SJCRH30 (cell line): ENCODE results near the gene CLDN19. TPM values are rescaled to one million over a fixed set of nuclear protein-coding genes. Genes with fewer than 3 reads are reported as not detected.
"Not testable (repeated sequence)": the region's sequence is repeated elsewhere in the genome, so short reads cannot be mapped to it uniquely, and the experiment has no call there.

Experiments used
- DNase-seq, 2 experiments: peaks; one replicate each; pipeline ENCODE4 v3.0.0-alpha.2; 2015 to 2020
- H3K27ac ChIP-seq: fragments of 250-450 bp; sonication (Bioruptor Pico); 2 replicates; pipeline ENCODE4 v1.5.1; 2020; ENCODE audit warnings: mild to moderate bottlenecking, moderate library complexity
- H3K27me3 ChIP-seq: fragments of 250-450 bp; sonication (Bioruptor Pico); 2 replicates; pipeline ENCODE4 v1.5.1; 2020; ENCODE audit warnings: mild to moderate bottlenecking, moderate library complexity
- H3K36me3 ChIP-seq: fragments of 250-450 bp; sonication (Bioruptor Pico); 2 replicates; pipeline ENCODE4 v1.5.1; 2020; ENCODE audit warnings: mild to moderate bottlenecking, moderate library complexity
- H3K4me1 ChIP-seq: fragments of 250-450 bp; sonication (Bioruptor Pico); 2 replicates; pipeline ENCODE4 v1.5.1; 2020; ENCODE audit warnings: mild to moderate bottlenecking, moderate library complexity
- H3K4me3 ChIP-seq: fragments of 250-450 bp; sonication (Bioruptor Pico); 2 replicates; pipeline ENCODE4 v1.5.1; 2020; ENCODE audit warnings: mild to moderate bottlenecking, moderate library complexity
- H3K9me3 ChIP-seq: fragments of 250-450 bp; sonication (Bioruptor Pico); replicated peaks from 2 replicates; pipeline ENCODE4 v1.5.1; 2020; ENCODE audit warnings: mild to moderate bottlenecking, moderate library complexity
- total RNA-seq: library from RNA; depleted of rRNA; stranded (reverse); fragments of >200 nt; shearing (Covaris generic); gene quantifications from 2 replicates; pipeline ENCODE4 v1.2.3, GENCODE V29; 2014

Gene CLDN19
- total RNA-seq, 1 experiment from 2014 or later, result 0.12 TPM

DNA sequence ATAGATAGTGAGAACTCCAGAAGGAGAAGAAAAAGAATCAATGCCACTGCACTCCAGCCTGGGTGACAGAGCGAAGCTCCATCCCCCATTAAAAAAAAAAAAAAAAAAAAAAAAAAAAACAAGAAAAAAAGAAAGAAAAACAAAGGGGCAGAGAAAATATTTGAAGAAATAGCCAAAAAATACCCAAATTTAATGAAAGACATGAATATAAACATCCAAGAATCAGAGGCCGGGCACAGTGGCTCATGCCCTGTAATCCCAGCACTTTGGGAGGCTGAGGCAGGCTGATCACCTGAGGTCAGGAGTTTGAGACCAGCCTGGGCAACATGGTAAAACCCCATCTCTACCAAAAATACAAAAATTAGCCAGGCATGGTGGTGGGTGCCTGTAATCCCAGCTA is 17.6 kb downstream of the CLDN19 start:
- not testable (repeated sequence) for H3K27me3 ChIP-seq, H3K4me1 ChIP-seq, H3K9me3 ChIP-seq, DNase-seq, H3K4me3 ChIP-seq, H3K36me3 ChIP-seq, H3K27ac ChIP-seq

DNA sequence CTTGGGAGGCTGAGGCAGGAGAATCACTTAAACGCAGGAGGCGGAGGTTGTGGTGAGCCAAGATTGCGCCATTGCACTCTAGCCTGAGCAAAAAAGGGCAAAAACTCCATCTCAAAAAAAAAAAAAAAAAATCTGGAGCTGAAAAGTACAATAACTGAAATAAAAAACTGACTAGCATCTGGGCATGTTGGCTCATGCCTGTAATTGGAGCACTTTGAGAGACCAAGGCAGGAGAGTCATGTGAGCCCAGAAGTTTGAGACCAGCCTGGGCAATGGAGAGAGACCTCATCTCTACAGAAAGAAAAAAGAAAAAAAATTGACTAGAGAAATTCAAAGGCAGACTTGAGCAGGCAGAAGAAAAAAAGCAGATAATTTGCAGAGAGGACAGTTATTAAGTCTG is 18.1 kb downstream of the CLDN19 start:
- Histone ChIP-seq H3K4me1 (no peaks in the 10 kb centered on the region), H3K4me3 (no peak overlapping the region), H3K27me3 (no peaks in the 10 kb centered on the region), H3K9me3 (no peaks in the 10 kb centered on the region), H3K36me3 (peaks cover 4% of the 10 kb centered on the region; the same call in 1 of the 2 replicates), H3K27ac (no peak overlapping the region)
- no peak for DNase-seq

DNA sequence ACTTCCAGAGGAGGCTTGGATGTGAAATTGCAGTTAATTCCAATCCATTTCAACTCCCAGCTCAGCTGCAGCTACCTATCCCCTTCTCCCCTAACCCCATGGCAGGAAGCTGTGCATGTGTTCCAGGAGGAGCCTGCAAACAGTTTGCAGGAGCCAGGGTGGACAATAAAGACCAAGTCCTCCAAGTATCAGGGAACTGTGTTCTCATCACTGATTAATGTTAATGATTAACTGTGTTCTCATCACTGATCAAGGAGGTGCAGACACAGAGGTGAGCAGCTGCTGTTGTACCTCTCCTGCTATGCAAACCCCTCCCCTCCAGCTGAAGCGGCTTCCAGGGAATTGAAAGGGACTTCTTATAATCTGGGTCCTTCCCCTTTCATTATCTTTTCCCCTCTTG is 19.2 kb downstream of the CLDN19 start:
- Histone ChIP-seq H3K4me3 (no peak overlapping the region), H3K4me1 (no peaks in the 10 kb centered on the region), H3K27ac (no peak overlapping the region), H3K27me3 (no peaks in the 10 kb centered on the region), H3K9me3 (no peaks in the 10 kb centered on the region), H3K36me3 (peaks cover 9% of the 10 kb centered on the region; the same call in 1 of the 2 replicates)
- DNase-seq, result no peak

DNA sequence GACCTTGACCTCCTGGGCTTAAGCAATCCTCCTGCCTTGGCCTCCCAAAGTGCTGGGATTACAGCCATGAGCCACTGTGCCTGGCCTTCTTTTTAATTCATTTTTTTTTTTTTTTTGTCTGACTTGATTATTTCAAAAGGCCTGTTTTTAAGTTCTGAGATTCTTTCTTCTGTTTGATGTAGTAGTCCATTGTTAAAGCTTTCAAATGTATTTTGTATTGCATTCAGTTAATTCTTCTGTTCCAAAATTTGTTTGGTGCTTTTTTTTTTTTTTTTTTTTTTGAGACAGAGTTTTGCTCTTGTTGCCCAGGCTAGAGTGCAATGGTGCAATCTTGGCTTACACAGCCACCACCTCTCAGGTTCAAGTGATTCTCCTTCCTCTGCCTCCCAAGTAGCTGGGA is 25.6 kb downstream of the CLDN19 start:
- not testable (repeated sequence) for H3K4me3 ChIP-seq, H3K27ac ChIP-seq, DNase-seq, H3K9me3 ChIP-seq, H3K4me1 ChIP-seq, H3K27me3 ChIP-seq
- H3K36me3 ChIP-seq, result peaks cover 59% of the 10 kb centered on the region

DNA sequence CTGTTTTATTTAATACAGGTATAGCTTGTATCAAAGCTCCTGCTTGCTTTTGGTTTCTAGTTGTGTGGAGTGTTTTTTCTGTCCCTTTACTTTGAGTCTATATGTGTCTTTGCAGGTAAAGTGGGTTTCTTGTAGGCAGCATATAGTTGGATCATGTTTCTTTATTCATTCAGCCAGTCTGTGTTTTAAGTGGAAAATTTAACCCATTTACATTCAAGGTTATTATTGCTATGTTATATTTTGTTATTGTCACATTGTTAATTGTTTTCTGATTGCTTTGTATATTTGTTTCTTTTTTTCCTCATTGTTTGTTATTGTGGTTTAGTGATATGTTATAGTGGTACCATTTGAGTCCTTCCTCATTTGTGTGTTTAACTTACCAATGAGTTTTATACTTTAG is 26.7 kb downstream of the CLDN19 start:
- Histone ChIP-seq H3K36me3 (peaks cover 60% of the 10 kb centered on the region), H3K4me1 (no peaks in the 10 kb centered on the region), H3K4me3 (no peak overlapping the region), H3K27me3 (no peaks in the 10 kb centered on the region), H3K9me3 (peaks cover 8% of the 10 kb centered on the region), H3K27ac (no peak overlapping the region)
- no peak for DNase-seq

DNA sequence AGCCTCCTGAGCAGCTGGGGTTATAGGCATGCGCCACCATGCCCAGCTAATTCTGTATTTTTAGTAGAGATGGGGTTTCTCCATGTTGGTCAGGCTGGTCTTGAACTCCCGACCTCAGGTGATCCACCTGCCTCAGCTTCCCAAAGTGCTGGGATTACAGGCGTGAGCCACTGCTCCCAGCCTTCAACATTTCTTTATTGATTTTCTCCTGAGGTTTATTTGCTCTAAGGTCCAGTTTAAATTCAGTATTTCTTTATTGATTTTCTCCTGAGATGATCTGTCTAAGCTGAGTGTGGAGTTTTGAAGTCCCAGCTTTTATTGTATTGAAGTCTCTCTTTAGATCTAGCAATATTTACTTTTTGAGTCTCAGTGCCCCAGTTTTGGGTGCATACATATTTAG is 27.2 kb downstream of the CLDN19 start:
- H3K4me1 ChIP-seq, H3K9me3 ChIP-seq, DNase-seq, H3K4me3 ChIP-seq, H3K27ac ChIP-seq, H3K27me3 ChIP-seq: not testable (repeated sequence)
- H3K36me3 ChIP-seq, result peaks cover 62% of the 10 kb centered on the region

DNA sequence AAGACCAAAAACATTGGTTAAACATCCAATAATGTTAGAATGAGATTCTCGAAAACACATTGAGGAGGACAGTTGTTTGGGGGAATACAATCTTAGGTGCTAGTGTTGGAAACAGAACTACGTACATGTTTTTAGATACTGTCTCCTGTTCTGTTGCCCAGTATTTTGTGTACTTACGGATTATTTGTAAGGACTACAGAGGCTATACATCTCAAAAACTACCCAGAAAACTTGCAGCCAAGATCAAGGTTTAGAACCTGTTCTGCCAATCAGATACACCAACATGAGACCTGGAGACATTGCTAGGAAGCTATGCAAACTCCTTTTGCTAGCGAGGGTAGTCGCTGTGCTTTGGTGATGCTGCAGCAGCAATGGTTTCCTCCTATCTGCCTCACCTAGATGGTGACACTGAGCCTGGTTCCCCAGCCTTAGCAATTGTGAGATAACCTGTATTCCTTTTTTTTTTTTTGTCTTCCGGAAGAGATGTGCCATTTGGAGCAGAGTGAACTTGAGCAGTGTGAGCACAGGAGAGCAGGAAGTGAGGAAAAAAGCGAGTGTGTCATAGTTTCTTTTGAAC is 36.1 kb downstream of the CLDN19 start:
- H3K4me3 ChIP-seq, result no peak overlapping the region
- H3K27me3 ChIP-seq, result no peaks in the 10 kb centered on the region
- H3K36me3 ChIP-seq, result peaks cover 88% of the 10 kb centered on the region
- no peak for DNase-seq
- H3K4me1 ChIP-seq, result no peaks in the 10 kb centered on the region
- no peak overlapping the region for H3K27ac ChIP-seq
- H3K9me3 ChIP-seq, result no peaks in the 10 kb centered on the region

DNA sequence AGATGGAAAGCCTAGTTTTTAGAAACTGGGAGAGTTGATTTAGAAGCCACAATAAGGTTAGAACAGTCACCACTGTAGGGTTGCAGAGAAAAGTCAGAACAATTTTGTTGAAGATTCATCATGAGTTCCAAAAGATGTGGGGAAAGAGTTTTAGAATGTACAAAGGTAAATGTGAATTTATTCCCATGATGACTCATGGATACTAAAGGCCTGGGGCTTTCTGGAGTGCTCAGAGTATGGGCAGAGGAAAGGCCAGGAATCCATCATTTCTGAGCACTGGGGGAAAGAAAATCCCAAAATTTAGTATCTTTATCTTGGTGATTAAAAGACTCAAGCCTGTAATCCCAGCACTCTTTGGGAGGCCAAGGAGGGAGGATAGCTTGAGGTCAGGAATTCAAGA is 40.0 kb downstream of the CLDN19 start:
- no peak for DNase-seq

DNA sequence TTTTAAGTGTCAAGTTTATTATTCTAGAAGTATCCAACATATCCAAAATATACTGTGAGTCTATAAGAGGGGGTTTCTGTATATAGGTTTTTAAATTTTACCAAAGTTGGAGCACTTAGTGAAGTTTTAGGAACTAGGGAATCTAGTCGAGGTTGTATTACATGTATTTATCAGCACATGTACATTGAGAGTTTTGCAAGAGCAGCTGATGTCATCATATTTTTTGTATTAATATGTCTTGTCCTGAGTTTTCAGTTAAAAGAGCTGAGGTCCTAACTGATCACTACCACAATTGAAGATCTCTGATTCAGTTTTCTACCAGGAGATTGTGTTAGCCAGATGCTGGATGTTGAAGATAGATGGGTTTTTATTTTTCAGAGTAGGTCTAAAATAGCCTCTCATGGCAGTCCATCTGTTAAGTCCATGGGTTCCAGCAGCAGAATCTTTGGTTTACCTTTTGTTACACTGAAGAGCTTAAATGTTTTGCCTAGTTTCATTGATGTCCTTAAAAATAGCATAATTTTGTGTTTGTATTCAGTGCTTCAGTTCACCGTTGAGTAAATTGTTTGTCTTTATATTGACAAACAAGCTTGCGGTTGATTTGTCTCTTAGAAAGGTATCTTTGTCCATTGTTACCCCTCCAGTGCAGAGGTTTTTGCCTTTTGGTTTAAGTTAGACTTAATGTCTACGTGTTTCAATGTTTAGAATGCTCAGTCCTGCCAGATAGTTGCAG is 41.8 kb downstream of the CLDN19 start:
- no peaks in the 10 kb centered on the region for H3K9me3 ChIP-seq
- H3K27ac ChIP-seq, result no peak overlapping the region
- no peaks in the 10 kb centered on the region for H3K4me1 ChIP-seq
- no peak for DNase-seq
- no peak overlapping the region for H3K4me3 ChIP-seq
- H3K27me3 ChIP-seq, result no peaks in the 10 kb centered on the region
- peaks cover 96% of the 10 kb centered on the region for H3K36me3 ChIP-seq

More for the DNA sequence above, 40.0 kb downstream of the CLDN19 start:
- peaks cover 96% of the 10 kb centered on the region for H3K36me3 ChIP-seq
- H3K4me1 ChIP-seq, result no peaks in the 10 kb centered on the region
- H3K27ac ChIP-seq, result no peak overlapping the region
- H3K9me3 ChIP-seq, result no peaks in the 10 kb centered on the region
- no peak overlapping the region for H3K4me3 ChIP-seq
- H3K27me3 ChIP-seq, result no peaks in the 10 kb centered on the region

DNA sequence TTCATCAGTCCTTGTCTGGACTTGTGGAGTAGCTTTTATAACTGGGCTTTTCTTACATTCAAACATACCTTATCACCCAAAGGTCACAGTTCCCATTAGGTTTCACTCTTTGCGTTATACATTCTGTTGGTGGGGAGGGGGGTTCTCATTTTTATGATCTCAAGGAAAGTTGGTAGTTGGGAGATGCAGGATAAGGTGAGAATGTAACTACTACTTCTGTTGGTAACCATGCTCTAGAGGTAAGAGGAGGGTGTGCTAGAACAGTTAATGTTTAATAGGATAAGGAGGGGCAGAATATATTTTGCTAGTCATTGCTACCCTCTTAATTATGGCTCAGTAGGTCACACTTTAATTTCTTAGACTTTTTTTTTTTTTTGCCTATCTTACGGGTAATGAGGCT is 47.1 kb downstream of the CLDN19 start:
- H3K27ac ChIP-seq, result no peak overlapping the region
- no peaks in the 10 kb centered on the region for H3K4me1 ChIP-seq
- no peaks in the 10 kb centered on the region for H3K9me3 ChIP-seq
- no peak for DNase-seq
- peaks cover 84% of the 10 kb centered on the region for H3K36me3 ChIP-seq
- H3K27me3 ChIP-seq, result no peaks in the 10 kb centered on the region
- no peak overlapping the region for H3K4me3 ChIP-seq

DNA sequence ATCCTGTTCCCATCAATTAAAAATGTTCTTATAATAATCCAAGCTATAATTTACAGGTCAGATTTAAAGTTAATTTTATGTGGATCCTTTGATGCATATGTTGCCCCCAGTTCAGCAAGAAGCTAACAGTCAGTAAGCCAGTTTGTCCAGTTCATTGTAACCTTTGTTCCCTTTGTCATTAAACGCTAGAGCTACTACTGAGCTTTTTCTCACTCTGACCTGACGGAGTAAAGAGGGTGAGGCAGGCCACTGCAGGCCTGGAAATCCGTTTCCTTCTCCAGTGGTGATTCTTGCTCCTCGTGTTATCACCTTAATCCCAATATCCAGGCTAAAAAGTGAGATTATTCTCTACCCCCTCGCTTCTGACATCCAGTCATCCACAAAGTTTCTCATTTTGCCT is 47.6 kb downstream of the CLDN19 start:
- Histone ChIP-seq H3K4me1 (no peaks in the 10 kb centered on the region), H3K27ac (no peak overlapping the region), H3K9me3 (no peaks in the 10 kb centered on the region), H3K27me3 (no peaks in the 10 kb centered on the region), H3K4me3 (no peak overlapping the region), H3K36me3 (peaks cover 84% of the 10 kb centered on the region)
- no peak for DNase-seq

DNA sequence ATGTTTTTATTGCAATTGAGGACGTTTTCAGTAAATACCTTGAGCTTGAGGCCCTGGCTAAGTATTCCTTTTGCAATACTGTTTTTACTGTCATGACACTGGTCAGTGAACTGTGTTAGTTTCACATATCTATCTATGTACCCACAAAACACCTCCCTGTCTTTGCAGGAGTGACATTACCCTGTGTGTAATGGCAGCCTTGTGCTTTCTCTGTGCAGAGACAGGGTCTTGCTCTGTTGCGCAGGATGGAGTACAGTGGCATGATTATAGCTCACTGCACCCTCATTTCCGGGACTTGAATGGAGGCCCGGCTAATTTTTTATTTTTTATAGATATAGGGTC is 48.9 kb downstream of the CLDN19 start:
- Histone ChIP-seq H3K36me3 (peaks cover 84% of the 10 kb centered on the region), H3K4me3 (no peak overlapping the region), H3K4me1 (peaks cover 8% of the 10 kb centered on the region), H3K9me3 (no peaks in the 10 kb centered on the region), H3K27ac (no peak overlapping the region), H3K27me3 (no peaks in the 10 kb centered on the region)
- no peak for DNase-seq

DNA sequence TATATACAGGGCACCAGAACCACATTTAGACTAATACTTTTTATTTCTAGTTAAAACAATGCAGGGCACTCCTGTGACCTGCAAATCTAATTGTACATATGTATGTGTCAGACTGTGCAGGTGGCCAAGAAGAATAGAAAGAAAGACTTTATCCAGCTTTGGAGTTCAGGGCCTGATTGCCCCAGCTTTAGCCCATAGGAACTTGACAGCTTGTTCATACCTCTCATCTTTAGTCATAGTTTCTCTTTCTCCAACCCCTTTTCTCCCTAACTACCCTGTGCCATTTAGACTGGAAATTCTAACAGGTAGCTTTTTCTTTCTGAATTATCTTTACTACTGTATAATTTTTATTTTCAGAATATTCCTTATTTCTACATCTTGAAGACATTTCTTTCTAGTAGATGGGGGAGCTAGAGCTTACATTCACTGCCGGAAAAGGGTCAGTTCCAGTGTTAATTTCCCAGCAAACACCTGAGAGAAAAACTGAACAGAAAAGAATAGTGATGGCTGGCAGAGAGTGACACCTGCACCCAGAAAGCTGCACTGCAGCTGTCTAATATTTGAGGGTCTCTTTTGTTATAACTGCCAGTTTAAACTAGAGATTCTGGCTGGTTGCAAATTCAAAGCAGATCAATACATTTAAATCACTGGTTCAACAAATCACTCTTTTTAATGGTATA is 49.4 kb downstream of the CLDN19 start:
- DNase-seq, result no peak

DNA sequence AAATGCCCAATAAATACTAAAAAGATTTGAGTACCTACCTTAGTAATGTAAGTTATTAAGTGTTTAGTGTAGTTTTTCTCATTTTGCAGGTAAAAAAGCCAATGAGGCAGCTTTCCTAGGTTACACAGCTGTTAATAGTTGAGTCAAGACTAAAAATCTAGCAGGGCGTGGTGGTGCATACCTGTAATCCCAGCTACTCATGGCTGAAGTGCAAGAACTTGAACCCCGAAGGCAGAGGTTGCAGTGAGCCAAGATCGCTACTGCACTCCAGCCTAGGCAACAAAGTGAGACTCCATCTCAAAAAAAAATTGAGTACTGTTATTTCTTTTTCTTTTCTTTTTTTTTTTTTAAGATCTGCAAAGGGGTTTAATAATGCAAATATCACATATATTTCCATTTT is 50.1 kb downstream of the CLDN19 start:
- H3K36me3 ChIP-seq, result peaks cover 84% of the 10 kb centered on the region
- no peak overlapping the region for H3K27ac ChIP-seq
- no peak overlapping the region for H3K4me3 ChIP-seq
- DNase-seq, result no peak
- H3K9me3 ChIP-seq, result no peaks in the 10 kb centered on the region
- no peaks in the 10 kb centered on the region for H3K27me3 ChIP-seq
- peaks cover 18% of the 10 kb centered on the region for H3K4me1 ChIP-seq

More for the DNA sequence above, 49.4 kb downstream of the CLDN19 start:
- Histone ChIP-seq H3K4me1 (peaks cover 13% of the 10 kb centered on the region), H3K27me3 (no peaks in the 10 kb centered on the region), H3K36me3 (peaks cover 84% of the 10 kb centered on the region), H3K4me3 (no peak overlapping the region), H3K27ac (no peak overlapping the region), H3K9me3 (no peaks in the 10 kb centered on the region)

DNA sequence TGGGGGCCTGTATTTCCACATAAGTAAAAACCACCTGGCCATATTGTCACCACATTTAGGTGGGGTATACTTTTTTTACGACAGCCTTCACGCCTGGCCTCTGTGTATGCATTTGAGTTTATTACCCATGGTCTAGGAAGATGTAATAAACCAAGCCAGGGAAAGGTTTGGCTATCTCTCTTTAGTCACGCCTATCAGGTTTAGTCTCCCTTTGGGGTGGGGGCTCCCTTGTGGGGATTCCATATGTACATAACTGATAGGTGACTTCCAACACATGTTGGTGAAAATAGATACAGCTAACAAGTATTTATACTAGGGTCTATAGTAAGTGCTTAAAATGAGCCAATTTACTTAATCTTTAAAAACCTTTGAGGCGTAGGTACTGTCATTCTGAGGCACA is 53.6 kb downstream of the CLDN19 start:
- peak in 1 of 2 experiments; percentile 23 for DNase-seq
- Histone ChIP-seq H3K27ac (no peak overlapping the region), H3K4me3 (no peak overlapping the region), H3K36me3 (peaks cover 74% of the 10 kb centered on the region), H3K9me3 (no peaks in the 10 kb centered on the region), H3K4me1 (peaks cover 22% of the 10 kb centered on the region), H3K27me3 (no peaks in the 10 kb centered on the region)
